Natural killer cell (primary cell): Measurements from ENCODE around the gene URM1. TPM values are rescaled to one million over a fixed set of nuclear protein-coding genes. Genes with fewer than 3 reads are reported as not detected.
"Not testable (repeated sequence)": the region's sequence is repeated elsewhere in the genome, so short reads cannot be mapped to it uniquely, and the experiment has no call there.

Experiments used
- ATAC-seq, 3 donors: fragments of 150-1000 bp in 2 of 3; fragments of 200-7000 bp in 1 of 3; cut with Tn5 transposase; 1 replicate in 1 of 3; 2 replicates in 2 of 3; pipeline ENCODE4 v1.10.0; 2021; ENCODE audit warnings: mild to moderate bottlenecking in 2 of 3, moderate library complexity in 2 of 3
- DNase-seq, 2 donors: peaks; one replicate each; pipeline versions ENCODE4 v3.0.0 to v3.0.0-alpha.2; 2013 to 2021; ENCODE audit warnings: mixed read lengths in 1 of 2
- H3K27ac ChIP-seq: one replicate; pipeline ENCODE4 v1.5.1; 2013; ENCODE audit warnings: mild to moderate bottlenecking, low read length
- H3K27me3 ChIP-seq: one replicate; pipeline ENCODE4 v1.6.1; 2013; ENCODE audit warnings: low read length; ENCODE audit not compliant: control insufficient read depth, insufficient read depth
- H3K36me3 ChIP-seq: one replicate; pipeline ENCODE4 v1.6.1; 2013; ENCODE audit warnings: low read length; ENCODE audit not compliant: control insufficient read depth, insufficient read depth
- H3K4me1 ChIP-seq: one replicate; pipeline ENCODE4 v1.6.1; 2013; ENCODE audit warnings: low read length; ENCODE audit not compliant: control insufficient read depth, insufficient read depth
- H3K4me3 ChIP-seq: one replicate; pipeline ENCODE4 v1.5.1; 2013; ENCODE audit warnings: low read length
- H3K9me3 ChIP-seq: one replicate; pipeline ENCODE4 v1.6.1; 2013; ENCODE audit warnings: low read length; ENCODE audit not compliant: control insufficient read depth, insufficient read depth
- H3K27ac Mint-ChIP-seq, 2 donors: one replicate each; pipeline ENCODE4 v1.8.0; 2022; ENCODE audit warnings: mild to moderate bottlenecking in 2 of 2, mixed read lengths in 2 of 2, moderate library complexity in 1 of 2
- H3K27me3 Mint-ChIP-seq, 2 donors: one replicate each; pipeline ENCODE4 v1.8.0; 2022; ENCODE audit warnings: low read depth in 2 of 2, mixed read lengths in 2 of 2
- H3K36me3 Mint-ChIP-seq: one replicate; pipeline ENCODE4 v1.8.0; 2022; ENCODE audit warnings: mixed read lengths
- H3K4me1 Mint-ChIP-seq, 2 donors: one replicate each; pipeline ENCODE4 v1.8.0; 2022; ENCODE audit warnings: mixed read lengths in 2 of 2
- H3K4me3 Mint-ChIP-seq: one replicate; pipeline ENCODE4 v1.8.0; 2022; ENCODE audit warnings: mild to moderate bottlenecking, moderate library complexity, mixed read lengths
- H3K9me3 Mint-ChIP-seq, 2 donors: one replicate each; pipeline ENCODE4 v1.8.0; 2022; ENCODE audit warnings: mixed read lengths in 2 of 2
- WGBS: methylation state at CpG from one replicate; pipeline ENCODE4 v1.1.7; 2013; ENCODE audit warnings: missing lambda C conversion rate; ENCODE audit not compliant: insufficient coverage; 5-methylcytosine and 5-hydroxymethylcytosine counted together
- intact Hi-C: fragments of 100-400 bp; cut with micrococcal nuclease; formaldehyde crosslinking; loops from one replicate; pipeline ENCODE4 v1.14.2; 2022
- total RNA-seq, 4 donors: library from RNA; stranded (reverse); fragments of 120-200 nt in 1 of 4; gene quantifications; one replicate each; pipeline versions ENCODE4 v1.2.3 to v1.2.4, GENCODE V29; 2013 to 2022
- TF ChIP-seq, protein P1 (sequence below): fragments of 200-600 bp; IDR thresholded peaks from one replicate; pipeline ENCODE4 v1.8.0; 2022; ENCODE audit warnings: antibody characterized with exemption

The URM1 gene
- total RNA-seq, 3 donors from 2014 or later (not counting 1 experiment from before 2014, with no cell fraction given) = 39.4 to 47.8 (median 46.7) TPM

DNA sequence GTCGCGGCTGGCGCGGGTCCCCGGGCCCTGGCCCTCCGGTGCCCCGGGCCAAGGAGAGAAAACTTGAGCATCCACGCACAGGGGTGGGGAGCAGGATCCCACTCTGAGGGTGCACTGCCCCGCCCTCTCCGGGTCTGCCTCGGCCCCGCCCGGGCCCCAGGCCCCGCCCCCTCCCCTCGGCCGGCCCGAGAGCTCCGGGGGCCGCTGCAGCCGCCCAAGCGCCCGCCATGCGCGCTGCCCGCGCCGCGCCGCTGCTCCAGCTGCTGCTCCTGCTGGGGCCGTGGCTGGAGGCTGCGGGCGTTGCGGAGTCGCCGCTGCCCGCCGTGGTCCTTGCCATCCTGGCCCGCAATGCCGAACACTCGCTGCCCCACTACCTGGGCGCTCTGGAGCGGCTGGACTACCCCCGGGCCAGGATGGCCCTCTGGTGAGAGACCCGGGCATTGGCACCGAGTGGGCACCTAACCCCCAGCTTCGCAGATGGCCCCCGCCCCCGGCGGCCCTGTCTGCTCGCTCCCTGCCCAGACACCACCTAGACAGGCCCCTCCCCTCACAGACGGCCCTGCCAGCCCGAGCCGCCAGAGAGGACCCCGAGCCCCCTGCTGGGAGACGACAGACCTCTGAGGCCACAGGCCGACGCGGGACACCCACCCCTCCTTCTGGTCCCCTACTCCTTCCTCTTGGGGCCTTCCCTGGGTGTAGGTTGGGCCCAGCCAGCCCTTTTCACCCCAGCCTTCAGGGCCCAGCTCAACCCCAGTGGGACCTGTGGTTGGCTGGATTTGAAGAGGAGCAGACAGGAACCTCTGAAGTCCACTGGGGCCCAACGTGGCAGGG, 49.7 kb downstream of the URM1 start, which contains the start of gene CERCAM:
TSS of gene CERCAM (plus strand) at position 207 of the 831 bp plus-strand sequence. CDS start at position 228, 21 bp downstream.
- Mint-ChIP-seq H3K9me3 (no peaks in the 10 kb centered on the region), H3K27me3 (peaks cover under 1 to 6% of the 10 kb centered on the region in 2 donors), H3K27ac (peak within 1 kb of the TSS in 1 of 2 donors; percentile 82), H3K36me3 (no peaks in the 10 kb centered on the region), H3K4me3 (peak within 1 kb of the TSS; percentile 81), H3K4me1 (peaks cover 0 to 40% of the 10 kb centered on the region in 2 donors)
- Histone ChIP-seq H3K9me3 (no peaks in the 10 kb centered on the region), H3K36me3 (no peaks in the 10 kb centered on the region), H3K4me3 (peak within 1 kb of the TSS; percentile 69), H3K4me1 (peaks cover 26% of the 10 kb centered on the region), H3K27ac (no peak within 1 kb of the TSS), H3K27me3 (peaks cover 12% of the 10 kb centered on the region)
- WGBS = under 1% methylated on average over 59 of the region's 59 CpGs
- TF ChIP-seq, protein P1, sequence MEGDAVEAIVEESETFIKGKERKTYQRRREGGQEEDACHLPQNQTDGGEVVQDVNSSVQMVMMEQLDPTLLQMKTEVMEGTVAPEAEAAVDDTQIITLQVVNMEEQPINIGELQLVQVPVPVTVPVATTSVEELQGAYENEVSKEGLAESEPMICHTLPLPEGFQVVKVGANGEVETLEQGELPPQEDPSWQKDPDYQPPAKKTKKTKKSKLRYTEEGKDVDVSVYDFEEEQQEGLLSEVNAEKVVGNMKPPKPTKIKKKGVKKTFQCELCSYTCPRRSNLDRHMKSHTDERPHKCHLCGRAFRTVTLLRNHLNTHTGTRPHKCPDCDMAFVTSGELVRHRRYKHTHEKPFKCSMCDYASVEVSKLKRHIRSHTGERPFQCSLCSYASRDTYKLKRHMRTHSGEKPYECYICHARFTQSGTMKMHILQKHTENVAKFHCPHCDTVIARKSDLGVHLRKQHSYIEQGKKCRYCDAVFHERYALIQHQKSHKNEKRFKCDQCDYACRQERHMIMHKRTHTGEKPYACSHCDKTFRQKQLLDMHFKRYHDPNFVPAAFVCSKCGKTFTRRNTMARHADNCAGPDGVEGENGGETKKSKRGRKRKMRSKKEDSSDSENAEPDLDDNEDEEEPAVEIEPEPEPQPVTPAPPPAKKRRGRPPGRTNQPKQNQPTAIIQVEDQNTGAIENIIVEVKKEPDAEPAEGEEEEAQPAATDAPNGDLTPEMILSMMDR = no peak
- peak; percentile 76 to 90 (median 79) for ATAC-seq
- peak; percentile 49 to 64 for DNase-seq
- intact Hi-C loops = no loop called here

DNA sequence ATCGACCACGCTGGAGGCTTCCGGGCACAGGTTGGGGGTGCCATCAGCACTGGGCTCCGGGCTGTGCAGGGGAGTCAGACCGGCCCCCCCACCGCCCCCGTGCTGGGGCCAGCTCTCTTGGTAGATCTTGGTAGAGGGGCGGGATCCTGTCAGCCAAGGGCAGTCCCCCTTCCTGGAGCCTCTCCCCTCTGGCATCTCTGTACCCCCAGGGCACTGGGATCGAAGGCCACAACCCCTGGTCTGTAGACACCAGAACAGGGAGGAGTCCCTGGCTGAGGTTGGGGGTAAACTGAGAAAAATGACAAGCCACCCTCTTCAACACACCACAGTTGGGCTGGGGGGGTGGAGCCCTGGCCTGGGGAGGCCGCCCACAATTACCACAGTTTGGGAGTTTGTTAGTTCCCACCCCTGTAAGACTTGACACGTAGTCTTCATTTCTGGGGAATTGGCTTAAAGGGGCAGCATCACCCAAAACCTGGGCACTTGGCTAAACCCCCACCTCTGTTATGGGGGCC, 50.4 kb downstream of the URM1 start:
- Histone ChIP-seq H3K4me1 (peaks cover 26% of the 10 kb centered on the region), H3K4me3 (peak overlapping the region; percentile 69), H3K27ac (no peak overlapping the region), H3K9me3 (no peaks in the 10 kb centered on the region), H3K36me3 (no peaks in the 10 kb centered on the region), H3K27me3 (peaks cover 12% of the 10 kb centered on the region)
- Mint-ChIP-seq H3K4me3 (peak overlapping the region; percentile 81), H3K27ac (peak overlapping the region in 1 of 2 donors; percentile 66), H3K4me1 (peaks cover 0 to 33% of the 10 kb centered on the region in 2 donors), H3K9me3 (no peaks in the 10 kb centered on the region), H3K36me3 (no peaks in the 10 kb centered on the region), H3K27me3 (peaks cover 0 to under 1% of the 10 kb centered on the region in 2 donors)
- WGBS = 19% methylated on average over 9 of the region's 11 CpGs
- ATAC-seq (peak in 1 of 3 donors; percentile 6), DNase-seq (peak; percentile 17 to 24)
- intact Hi-C loops = no loop called here
- TF ChIP-seq, protein P1 = no peak

DNA sequence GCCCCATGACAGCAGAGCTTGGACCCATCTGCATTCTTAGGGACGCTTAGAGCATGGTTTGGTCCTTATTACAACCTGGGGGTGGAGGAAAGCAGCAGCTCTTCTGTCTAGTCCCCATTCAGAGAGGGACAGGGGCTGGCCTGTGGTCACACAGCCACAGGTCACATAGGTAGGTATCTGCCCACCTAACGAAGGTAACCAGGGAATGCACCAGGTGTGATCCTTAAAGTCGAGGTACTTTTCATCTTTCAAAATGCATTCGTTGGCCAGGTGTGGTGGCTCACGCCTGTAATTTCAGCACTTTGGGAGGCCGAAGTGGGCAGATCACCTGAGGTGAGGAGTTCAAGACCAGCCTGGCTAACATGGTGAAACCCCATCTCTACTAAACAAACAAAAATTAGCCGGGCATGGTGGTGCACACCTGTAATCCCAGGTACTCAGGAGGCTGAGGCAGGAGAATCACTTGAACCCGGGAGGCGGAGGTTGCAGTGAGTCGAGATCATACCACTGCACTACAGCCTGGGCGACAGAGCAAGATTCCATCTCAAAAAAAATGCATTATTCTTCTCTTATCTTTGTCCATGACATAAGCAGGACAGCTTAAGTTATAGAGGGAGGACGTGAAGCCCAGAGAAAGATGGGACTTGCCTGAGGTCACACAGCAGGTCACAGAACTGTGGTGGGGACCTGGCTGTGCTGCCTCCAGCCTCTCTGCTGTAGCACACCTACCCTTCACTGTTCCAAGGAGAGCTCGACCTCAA, 51.0 kb downstream of the URM1 start:
- H3K4me3 ChIP-seq, H3K9me3 ChIP-seq, H3K36me3 Mint-ChIP-seq, H3K9me3 Mint-ChIP-seq, intact Hi-C loops, H3K27ac ChIP-seq, DNase-seq, H3K27me3 Mint-ChIP-seq, ATAC-seq, H3K36me3 ChIP-seq: not testable (repeated sequence)
- Mint-ChIP-seq H3K4me1 (peaks cover 0 to 31% of the 10 kb centered on the region in 2 donors), H3K4me3 (peak overlapping the region; percentile 58), H3K27ac (peak overlapping the region; percentile 23 to 66)
- peaks cover 12% of the 10 kb centered on the region for H3K27me3 ChIP-seq
- whole genome bisulfite sequencing = 84% methylated on average over 13 of the region's 13 CpGs
- H3K4me1 ChIP-seq = peaks cover 26% of the 10 kb centered on the region

DNA sequence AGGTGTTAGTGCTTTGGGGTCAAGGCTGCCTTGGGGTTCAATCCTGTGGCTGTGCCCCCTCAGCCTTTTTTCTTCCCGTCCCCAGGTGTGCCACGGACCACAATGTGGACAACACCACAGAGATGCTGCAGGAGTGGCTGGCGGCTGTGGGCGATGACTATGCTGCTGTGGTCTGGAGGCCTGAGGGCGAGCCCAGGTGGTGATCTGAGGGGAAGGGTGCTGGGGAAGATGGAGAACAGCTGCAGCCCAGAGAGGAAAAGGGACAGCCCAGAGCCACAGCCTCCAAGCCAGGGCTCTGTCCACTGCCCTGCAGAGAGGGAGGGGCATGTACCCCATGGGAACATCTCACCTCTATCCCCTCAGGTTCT, 51.6 kb downstream of the URM1 start:
- H3K9me3 ChIP-seq = no peaks in the 10 kb centered on the region
- peaks cover 26% of the 10 kb centered on the region for H3K4me1 ChIP-seq
- H3K4me3 Mint-ChIP-seq = no peak overlapping the region
- no peaks in the 10 kb centered on the region for H3K27me3 Mint-ChIP-seq
- H3K27ac ChIP-seq = no peak overlapping the region
- no peaks in the 10 kb centered on the region for H3K36me3 Mint-ChIP-seq
- intact Hi-C loops = no loop called here
- DNase-seq = no peak
- no peaks in the 10 kb centered on the region for H3K36me3 ChIP-seq
- H3K27me3 ChIP-seq = peaks cover 12% of the 10 kb centered on the region
- peak overlapping the region in 1 of 2 donors; percentile 23 for H3K27ac Mint-ChIP-seq
- no peak for ATAC-seq
- no peaks in the 10 kb centered on the region for H3K9me3 Mint-ChIP-seq
- WGBS = 38% methylated on average over 5 of the region's 5 CpGs
- H3K4me3 ChIP-seq = no peak overlapping the region
- TF ChIP-seq, protein P1 = no peak
- peaks cover 0 to 31% of the 10 kb centered on the region in 2 donors for H3K4me1 Mint-ChIP-seq

DNA sequence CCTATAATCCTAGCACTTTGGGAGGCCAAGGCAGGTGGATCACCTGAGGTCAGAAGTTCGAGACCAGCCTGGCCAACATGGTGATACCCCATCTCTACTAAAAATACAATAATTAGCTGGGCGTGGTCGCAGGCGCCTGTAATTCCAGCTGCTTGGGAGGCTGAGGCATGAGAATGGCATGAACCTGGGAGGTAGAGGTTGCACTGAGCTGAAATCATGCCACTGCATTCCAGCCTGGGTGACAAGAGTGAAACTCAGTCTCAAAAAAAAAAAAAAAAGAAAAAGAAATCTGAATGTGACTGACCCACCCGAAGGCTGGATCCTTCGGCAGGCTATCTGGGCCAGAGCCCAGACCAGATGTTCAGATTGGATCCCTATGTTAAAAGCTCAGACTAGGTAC, 52.2 kb downstream of the URM1 start:
- intact Hi-C loops, H3K36me3 ChIP-seq, H3K4me3 ChIP-seq, H3K9me3 Mint-ChIP-seq, H3K27ac ChIP-seq, H3K4me3 Mint-ChIP-seq, ATAC-seq, H3K9me3 ChIP-seq, H3K27me3 Mint-ChIP-seq, DNase-seq, H3K27ac Mint-ChIP-seq, H3K36me3 Mint-ChIP-seq: not testable (repeated sequence)
- Histone ChIP-seq H3K27me3 (peaks cover 12% of the 10 kb centered on the region), H3K4me1 (peaks cover 26% of the 10 kb centered on the region)
- peaks cover 0 to 31% of the 10 kb centered on the region in 2 donors for H3K4me1 Mint-ChIP-seq
- 97% methylated on average over 6 of the region's 6 CpGs for WGBS
